Measurements from ENCODE around the gene LGALS1.
"Not testable (repeated sequence)": the region's sequence is repeated elsewhere in the genome, so short reads cannot be mapped to it uniquely, and the experiment has no call there.

Gene LGALS1

GRCh38 chr22:37686002-37686982 lies 10.9 kb downstream of the LGALS1 start, which contains the start of gene NOL12:
Gene NOL12 (plus strand): TSS chr22:37686343. CDS start chr22:37686393, 50 bp downstream.
- Histone ChIP-seq H3K9ac (ENCODE audit: low read depth, low read length) (peak within 1 kb of the TSS; percentile 87), H3K4me1 (ENCODE audit: control insufficient read depth, insufficient read depth, low read length) (no peaks in the 10 kb centered on the region), H3K27me3 (ENCODE audit: control insufficient read depth, insufficient read depth, low read length) (no peaks in the 10 kb centered on the region), H3K36me3 (ENCODE audit: control insufficient read depth, insufficient read depth, low read length) (peaks cover 22% of the 10 kb centered on the region), H3K4me3 (ENCODE audit: low read depth, low read length) (peak within 1 kb of the TSS; percentile 73), H3K9me3 (ENCODE audit: control insufficient read depth, insufficient read depth, low read length) (no peaks in the 10 kb centered on the region)

GRCh38 chr22:37690407-37690806 lies 15.0 kb downstream of the LGALS1 start:
- H3K36me3 ChIP-seq (ENCODE audit: control insufficient read depth, insufficient read depth, low read length): peaks cover 28% of the 10 kb centered on the region

GRCh38 chr22:37690901-37691504 lies 15.6 kb downstream of the LGALS1 start:
- H3K36me3 ChIP-seq (ENCODE audit: control insufficient read depth, insufficient read depth, low read length): peaks cover 28% of the 10 kb centered on the region

More at GRCh38 chr22:37690407-37690806, 15.0 kb downstream of the LGALS1 start:
- Histone ChIP-seq H3K27me3 (ENCODE audit: control insufficient read depth, insufficient read depth, low read length) (no peaks in the 10 kb centered on the region), H3K4me3 (ENCODE audit: low read depth, low read length) (no peak overlapping the region), H3K4me1 (ENCODE audit: control insufficient read depth, insufficient read depth, low read length) (no peaks in the 10 kb centered on the region), H3K9me3 (ENCODE audit: control insufficient read depth, insufficient read depth, low read length) (no peaks in the 10 kb centered on the region), H3K9ac (ENCODE audit: low read depth, low read length) (no peak overlapping the region)

GRCh38 chr22:37692627-37693285 lies 17.3 kb downstream of the LGALS1 start:
- Histone ChIP-seq H3K36me3 (ENCODE audit: control insufficient read depth, insufficient read depth, low read length) (peaks cover 28% of the 10 kb centered on the region), H3K27me3 (ENCODE audit: control insufficient read depth, insufficient read depth, low read length) (no peaks in the 10 kb centered on the region), H3K9ac (ENCODE audit: low read depth, low read length) (no peak overlapping the region), H3K9me3 (ENCODE audit: control insufficient read depth, insufficient read depth, low read length) (no peaks in the 10 kb centered on the region), H3K4me3 (ENCODE audit: low read depth, low read length) (no peak overlapping the region), H3K4me1 (ENCODE audit: control insufficient read depth, insufficient read depth, low read length) (no peaks in the 10 kb centered on the region)

More at GRCh38 chr22:37690901-37691504, 15.6 kb downstream of the LGALS1 start:
- H3K4me3 ChIP-seq (ENCODE audit: low read depth, low read length): no peak overlapping the region
- no peaks in the 10 kb centered on the region for H3K27me3 ChIP-seq (ENCODE audit: control insufficient read depth, insufficient read depth, low read length)
- H3K9me3 ChIP-seq (ENCODE audit: control insufficient read depth, insufficient read depth, low read length): no peaks in the 10 kb centered on the region
- no peaks in the 10 kb centered on the region for H3K4me1 ChIP-seq (ENCODE audit: control insufficient read depth, insufficient read depth, low read length)
- no peak overlapping the region for H3K9ac ChIP-seq (ENCODE audit: low read depth, low read length)

GRCh38 chr22:37694131-37694530 lies 18.7 kb downstream of the LGALS1 start:
- H3K27me3 ChIP-seq (ENCODE audit: control insufficient read depth, insufficient read depth, low read length); H3K4me3 ChIP-seq (ENCODE audit: low read depth, low read length); H3K9ac ChIP-seq (ENCODE audit: low read depth, low read length); H3K9me3 ChIP-seq (ENCODE audit: control insufficient read depth, insufficient read depth, low read length); H3K4me1 ChIP-seq (ENCODE audit: control insufficient read depth, insufficient read depth, low read length): not testable (repeated sequence)
- peaks cover 15% of the 10 kb centered on the region for H3K36me3 ChIP-seq (ENCODE audit: control insufficient read depth, insufficient read depth, low read length)

- not testable (repeated sequence) for H3K4me3 ChIP-seq (ENCODE audit: low read depth, low read length); H3K27me3 ChIP-seq (ENCODE audit: control insufficient read depth, insufficient read depth, low read length); H3K4me1 ChIP-seq (ENCODE audit: control insufficient read depth, insufficient read depth, low read length); H3K9ac ChIP-seq (ENCODE audit: low read depth, low read length); H3K9me3 ChIP-seq (ENCODE audit: control insufficient read depth, insufficient read depth, low read length)
- H3K36me3 ChIP-seq (ENCODE audit: control insufficient read depth, insufficient read depth, low read length): peaks cover 12% of the 10 kb centered on the region
These were observed 20.8 kb downstream of the LGALS1 start for GRCh38 chr22:37696260-37696656.

GRCh38 chr22:37696657-37697537 lies 21.5 kb downstream of the LGALS1 start, which contains the start of gene TRIOBP:
Gene TRIOBP (plus strand): TSS chr22:37697048. CDS start chr22:37701366, 4,318 bp downstream.
- no peaks in the 10 kb centered on the region for H3K9me3 ChIP-seq (ENCODE audit: control insufficient read depth, insufficient read depth, low read length)
- H3K36me3 ChIP-seq (ENCODE audit: control insufficient read depth, insufficient read depth, low read length): peaks cover 9% of the 10 kb centered on the region
- H3K4me3 ChIP-seq (ENCODE audit: low read depth, low read length): peak within 1 kb of the TSS; percentile 77
- no peaks in the 10 kb centered on the region for H3K27me3 ChIP-seq (ENCODE audit: control insufficient read depth, insufficient read depth, low read length)
- H3K9ac ChIP-seq (ENCODE audit: low read depth, low read length): peak within 1 kb of the TSS; percentile 49
- no peaks in the 10 kb centered on the region for H3K4me1 ChIP-seq (ENCODE audit: control insufficient read depth, insufficient read depth, low read length)

- H3K4me3 ChIP-seq (ENCODE audit: low read depth, low read length): peak overlapping the region; percentile 77
- H3K4me1 ChIP-seq (ENCODE audit: control insufficient read depth, insufficient read depth, low read length): no peaks in the 10 kb centered on the region
- no peaks in the 10 kb centered on the region for H3K9me3 ChIP-seq (ENCODE audit: control insufficient read depth, insufficient read depth, low read length)
- H3K36me3 ChIP-seq (ENCODE audit: control insufficient read depth, insufficient read depth, low read length): peaks cover 9% of the 10 kb centered on the region
- no peaks in the 10 kb centered on the region for H3K27me3 ChIP-seq (ENCODE audit: control insufficient read depth, insufficient read depth, low read length)
- H3K9ac ChIP-seq (ENCODE audit: low read depth, low read length): peak overlapping the region; percentile 49
These were observed 22.1 kb downstream of the LGALS1 start for GRCh38 chr22:37697538-37697835.

- no peak overlapping the region for H3K9ac ChIP-seq (ENCODE audit: low read depth, low read length)
- H3K4me3 ChIP-seq (ENCODE audit: low read depth, low read length): no peak overlapping the region
- peaks cover 13% of the 10 kb centered on the region for H3K36me3 ChIP-seq (ENCODE audit: control insufficient read depth, insufficient read depth, low read length)
- no peaks in the 10 kb centered on the region for H3K4me1 ChIP-seq (ENCODE audit: control insufficient read depth, insufficient read depth, low read length)
- no peaks in the 10 kb centered on the region for H3K9me3 ChIP-seq (ENCODE audit: control insufficient read depth, insufficient read depth, low read length)
- no peaks in the 10 kb centered on the region for H3K27me3 ChIP-seq (ENCODE audit: control insufficient read depth, insufficient read depth, low read length)
These were observed 25.8 kb downstream of the LGALS1 start for GRCh38 chr22:37701141-37701786.

GRCh38 chr22:37703906-37704305 lies 28.5 kb downstream of the LGALS1 start:
- Histone ChIP-seq H3K4me1 (ENCODE audit: control insufficient read depth, insufficient read depth, low read length) (no peaks in the 10 kb centered on the region), H3K9ac (ENCODE audit: low read depth, low read length) (no peak overlapping the region), H3K4me3 (ENCODE audit: low read depth, low read length) (no peak overlapping the region), H3K9me3 (ENCODE audit: control insufficient read depth, insufficient read depth, low read length) (no peaks in the 10 kb centered on the region), H3K27me3 (ENCODE audit: control insufficient read depth, insufficient read depth, low read length) (no peaks in the 10 kb centered on the region), H3K36me3 (ENCODE audit: control insufficient read depth, insufficient read depth, low read length) (peaks cover 15% of the 10 kb centered on the region)
